RWPE2 (cell line): Measurements from ENCODE around the gene LIMA1.
A peak's percentile ranks its signal among the peaks of the same experiment; 100 is the strongest.
"Not testable (repeated sequence)": the region's sequence is repeated elsewhere in the genome, so short reads cannot be mapped to it uniquely, and the experiment has no call there.

Source experiments
- ATAC-seq: fragments of 200-7000 bp; cut with Tn5 transposase; 3 replicates; pipeline ENCODE4 v1.9.1; 2021; ENCODE audit warnings: low read depth
- DNase-seq: peaks from one replicate; pipeline ENCODE4 v3.0.0-alpha.2; 2020; ENCODE audit warnings: low spot score
- H3K27ac ChIP-seq: fragments of 450-650 bp; 2 replicates; pipeline ENCODE4 v1.5.1; 2017; ENCODE audit warnings: mild to moderate bottlenecking; ENCODE audit not compliant: poor library complexity, severe bottlenecking
- H3K27me3 ChIP-seq: fragments of 250-450 bp; sonication (Bioruptor Pico); 2 replicates; pipeline ENCODE4 v1.5.1; 2021; ENCODE audit warnings: mild to moderate bottlenecking, moderate library complexity; ENCODE audit not compliant: insufficient read depth, poor library complexity, severe bottlenecking
- H3K36me3 ChIP-seq: fragments of 250-450 bp; sonication (Bioruptor Pico); 2 replicates; pipeline ENCODE4 v1.5.1; 2020; ENCODE audit warnings: low read depth, mild to moderate bottlenecking, moderate library complexity
- H3K4me1 ChIP-seq: fragments of 250-450 bp; sonication (Bioruptor Pico); 2 replicates; pipeline ENCODE4 v1.5.1; 2021; ENCODE audit warnings: mild to moderate bottlenecking, moderate library complexity; ENCODE audit not compliant: insufficient read depth, poor library complexity, severe bottlenecking
- H3K4me3 ChIP-seq: fragments of 250-450 bp; sonication (Bioruptor Pico); 2 replicates; pipeline ENCODE4 v1.5.1; 2021; ENCODE audit warnings: mild to moderate bottlenecking, moderate library complexity; ENCODE audit not compliant: severe bottlenecking
- H3K9me3 ChIP-seq: fragments of 250-450 bp; sonication (Bioruptor Pico); 2 replicates; pipeline ENCODE4 v1.5.1; 2021; ENCODE audit warnings: mild to moderate bottlenecking, moderate library complexity; ENCODE audit not compliant: severe bottlenecking
- CTCF ChIP-seq: fragments of 450-650 bp; IDR thresholded peaks from one replicate; pipeline ENCODE4 v1.5.1; 2017; ENCODE audit warnings: mild to moderate bottlenecking, moderate library complexity; ENCODE audit not compliant: poor library complexity, severe bottlenecking

The LIMA1 gene

GRCh38 chr12:50283229-50283923 lies at the start of gene LIMA1:
LIMA1 (minus strand) TSS chr12:50283520; CDS start chr12:50248751, 34,769 bp downstream.
- DNase-seq: peak; percentile 89
- peak; percentile 92 for ATAC-seq
- Histone ChIP-seq H3K4me1 (peaks cover 17% of the 10 kb centered on the region), H3K9me3 (no peaks in the 10 kb centered on the region), H3K27me3 (no peaks in the 10 kb centered on the region), H3K4me3 (peak within 1 kb of the TSS; percentile 46), H3K27ac (peak within 1 kb of the TSS; percentile 42), H3K36me3 (no peaks in the 10 kb centered on the region)
- TF ChIP-seq CTCF: peak; percentile 28

GRCh38 chr12:50331745-50332144 lies 48.4 kb upstream of the LIMA1 start:
- Histone ChIP-seq H3K27ac (no peak overlapping the region), H3K9me3 (peaks cover under 1% of the 10 kb centered on the region), H3K27me3 (no peaks in the 10 kb centered on the region), H3K4me3 (no peak overlapping the region), H3K4me1 (peaks cover 5% of the 10 kb centered on the region), H3K36me3 (no peaks in the 10 kb centered on the region)
- TF ChIP-seq CTCF: no peak
- no peak for DNase-seq
- no peak for ATAC-seq

GRCh38 chr12:50328664-50329063 lies 45.3 kb upstream of the LIMA1 start:
- DNase-seq, H3K4me3 ChIP-seq, H3K27me3 ChIP-seq, H3K9me3 ChIP-seq, H3K36me3 ChIP-seq, H3K27ac ChIP-seq, ATAC-seq: not testable (repeated sequence)
- H3K4me1 ChIP-seq: peaks cover 18% of the 10 kb centered on the region

GRCh38 chr12:50326590-50327284 lies 43.4 kb upstream of the LIMA1 start:
- no peak overlapping the region for H3K4me3 ChIP-seq
- DNase-seq: no peak
- H3K27ac ChIP-seq: peak overlapping the region; percentile 36
- H3K4me1 ChIP-seq: peaks cover 18% of the 10 kb centered on the region
- peak; percentile 22 for TF ChIP-seq CTCF
- H3K27me3 ChIP-seq: no peaks in the 10 kb centered on the region
- ATAC-seq: peak; percentile 67; the same call in 2 of the 3 replicates
- H3K9me3 ChIP-seq: no peaks in the 10 kb centered on the region
- H3K36me3 ChIP-seq: no peaks in the 10 kb centered on the region

- Histone ChIP-seq H3K4me1 (peaks cover 18% of the 10 kb centered on the region), H3K36me3 (no peaks in the 10 kb centered on the region), H3K27ac (peak overlapping the region; percentile 36), H3K27me3 (no peaks in the 10 kb centered on the region), H3K4me3 (no peak overlapping the region), H3K9me3 (no peaks in the 10 kb centered on the region)
- DNase-seq (no peak), ATAC-seq (peak; percentile 59)
- TF ChIP-seq CTCF: no peak
These were observed 42.6 kb upstream of the LIMA1 start for GRCh38 chr12:50325890-50326391.

- H3K9me3 ChIP-seq, H3K27me3 ChIP-seq, H3K4me3 ChIP-seq, DNase-seq, H3K36me3 ChIP-seq, ATAC-seq, H3K27ac ChIP-seq: not testable (repeated sequence)
- H3K4me1 ChIP-seq: peaks cover 18% of the 10 kb centered on the region
These were observed 41.5 kb upstream of the LIMA1 start for GRCh38 chr12:50324770-50325169.

GRCh38 chr12:50324077-50324476 lies 40.8 kb upstream of the LIMA1 start:
- peaks cover 18% of the 10 kb centered on the region for H3K4me1 ChIP-seq
- not testable (repeated sequence) for H3K4me3 ChIP-seq, H3K36me3 ChIP-seq, H3K9me3 ChIP-seq, ATAC-seq, DNase-seq, H3K27ac ChIP-seq, H3K27me3 ChIP-seq
